GM10847 (cell line): Measurements from ENCODE around the gene TBC1D19.

Experiments used
- POLR2A ChIP-seq: IDR thresholded peaks from 2 replicates; pipeline ENCODE4 v1.6.1; 2011; ENCODE audit not compliant: insufficient read length; ENCODE audit errors: extremely low read depth

The TBC1D19 gene

DNA sequence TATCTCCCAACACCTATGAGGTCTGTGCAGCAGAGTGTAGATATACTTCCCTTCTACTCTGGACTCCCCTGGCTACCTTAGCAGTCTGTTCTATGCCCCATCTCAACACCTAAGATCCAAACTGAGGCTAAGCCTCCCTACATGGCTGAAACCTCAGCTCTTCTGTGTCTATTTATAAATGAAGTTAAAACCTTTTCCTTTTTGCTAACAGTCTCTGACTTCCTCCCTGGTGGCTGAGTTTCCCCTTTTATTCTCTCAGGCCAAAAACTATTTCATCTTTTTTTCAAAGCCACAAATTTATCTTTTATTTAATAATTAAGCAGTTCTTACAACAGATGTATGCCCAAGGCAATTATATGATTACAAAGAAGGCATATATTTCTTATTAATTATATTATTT, 164.9 kb downstream of the TBC1D19 start:
- no peak for TF ChIP-seq POLR2A

DNA sequence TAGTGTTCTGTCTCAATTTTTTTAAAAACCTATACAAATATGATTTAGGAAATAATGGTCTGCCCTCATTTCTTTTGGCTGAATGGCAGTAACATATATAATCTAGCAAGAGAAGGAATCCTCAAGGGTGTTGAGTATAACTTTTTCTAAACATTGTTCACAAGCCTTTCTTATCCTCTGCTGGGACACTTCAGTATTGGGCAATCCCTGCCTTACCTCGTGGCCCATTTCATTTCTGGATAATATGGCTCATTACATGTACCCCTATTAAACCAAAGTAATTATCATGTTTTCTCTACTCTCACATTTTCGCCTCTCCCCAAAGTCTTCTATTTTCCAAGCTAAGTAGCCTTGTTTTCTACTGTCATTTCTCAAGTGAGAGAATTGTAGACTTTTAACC, 166.0 kb downstream of the TBC1D19 start:
- TF ChIP-seq POLR2A = no peak

- TF ChIP-seq POLR2A = no peak
Measured at GRCh38 chr4:26751004-26751403, 167.1 kb downstream of the TBC1D19 start.

DNA sequence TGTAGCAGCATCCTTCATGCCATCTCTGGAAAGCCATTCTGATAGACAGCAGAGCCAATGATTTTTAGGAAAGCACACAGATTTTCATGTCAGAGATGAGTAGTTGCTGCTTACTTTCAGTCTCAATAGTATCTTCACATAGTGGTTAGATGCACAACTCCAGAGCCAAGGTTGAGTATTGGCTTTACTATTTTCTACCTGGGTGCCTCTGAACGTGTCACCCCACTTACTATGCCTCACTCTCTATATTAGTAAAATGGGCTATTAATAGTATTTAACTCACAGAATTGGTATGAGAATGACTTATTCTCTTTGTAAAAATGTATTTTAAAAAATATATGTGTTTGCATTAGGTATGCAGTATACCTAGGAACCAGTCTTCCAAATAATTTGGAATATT, 168.0 kb downstream of the TBC1D19 start:
- no peak for TF ChIP-seq POLR2A

DNA sequence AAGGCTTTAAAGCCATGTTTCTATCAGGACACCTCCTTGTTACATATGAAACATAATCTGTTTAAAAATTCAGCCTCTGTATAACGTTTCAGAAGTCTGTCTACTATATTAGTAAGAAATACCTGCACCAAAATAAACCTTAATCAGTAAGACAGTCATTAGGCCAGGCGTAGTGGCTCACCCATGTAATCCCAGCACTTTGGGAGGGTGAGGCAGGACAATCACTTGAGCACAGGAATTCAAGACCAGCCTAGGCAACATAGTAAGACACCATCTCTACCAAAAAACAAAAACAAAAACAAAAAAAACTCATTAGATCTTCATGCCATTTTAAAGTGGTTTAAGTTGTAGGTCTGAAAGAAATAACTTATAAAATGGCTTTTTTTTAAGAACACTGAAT, 169.3 kb downstream of the TBC1D19 start:
- TF ChIP-seq POLR2A = no peak

- no peak for TF ChIP-seq POLR2A
Measured at GRCh38 chr4:26753617-26754016, 169.7 kb downstream of the TBC1D19 start.

- no peak for TF ChIP-seq POLR2A
Measured at GRCh38 chr4:26757751-26758150, 173.9 kb downstream of the TBC1D19 start.

DNA sequence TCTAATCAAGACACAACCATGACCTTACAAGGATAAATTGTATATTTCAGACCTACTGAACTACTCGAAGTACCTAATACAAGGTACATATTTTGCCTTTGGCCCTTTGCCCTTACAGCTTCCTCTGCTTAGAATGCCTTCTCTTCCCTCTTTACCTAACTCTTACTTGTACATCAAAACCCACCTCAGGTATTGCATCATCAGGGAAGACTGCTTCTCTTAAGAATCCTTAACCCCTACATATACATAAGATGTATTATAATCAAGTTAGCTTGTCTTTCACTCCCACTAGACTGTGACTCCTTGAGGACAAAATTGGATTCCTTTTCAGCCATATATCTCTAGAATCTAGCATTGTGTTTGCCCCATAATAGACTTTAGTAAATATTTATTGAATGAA, 175.0 kb downstream of the TBC1D19 start:
- no peak for TF ChIP-seq POLR2A

DNA sequence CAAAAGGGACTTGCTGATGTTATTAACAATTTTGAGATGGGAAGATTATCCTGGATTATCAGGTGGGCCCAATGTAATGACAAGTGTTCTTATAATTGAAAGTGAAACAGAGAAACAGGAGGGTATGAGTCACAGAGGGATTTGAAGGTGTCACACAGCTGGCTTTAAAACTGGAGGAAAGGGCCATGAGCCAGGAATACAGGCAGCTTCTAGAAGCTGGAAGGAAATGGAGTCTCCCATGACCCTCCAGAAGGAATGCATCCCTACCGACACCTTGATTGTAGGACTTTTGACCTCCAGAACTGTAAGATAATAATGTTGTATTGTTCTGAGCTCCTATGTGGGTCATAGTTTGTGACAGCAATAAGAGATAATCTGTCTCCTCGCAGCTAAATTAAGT, 178.8 kb downstream of the TBC1D19 start:
- no peak for TF ChIP-seq POLR2A

- no peak for TF ChIP-seq POLR2A
Measured at GRCh38 chr4:26763063-26763462, 179.2 kb downstream of the TBC1D19 start.

- no peak for TF ChIP-seq POLR2A
Measured at GRCh38 chr4:26763648-26764047, 179.8 kb downstream of the TBC1D19 start.

DNA sequence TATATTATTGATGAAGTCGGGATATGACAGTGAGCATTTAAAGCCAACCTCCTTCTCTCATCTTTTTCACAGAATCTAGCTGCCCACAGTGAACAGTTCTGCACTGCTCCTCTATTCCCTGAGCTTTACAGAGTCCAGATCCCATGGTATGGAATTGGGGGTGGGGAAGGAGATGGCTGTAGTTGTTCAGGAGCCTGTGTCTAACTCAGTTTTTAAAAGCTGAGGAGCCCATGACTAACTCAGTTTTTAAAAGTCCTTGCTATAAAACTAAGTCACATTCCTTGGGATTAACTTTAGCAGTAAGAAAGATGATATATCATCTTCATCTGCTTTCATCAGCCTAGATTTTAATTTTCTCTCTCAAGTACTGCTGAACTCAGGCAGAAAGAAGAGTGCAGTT, 180.3 kb downstream of the TBC1D19 start:
- TF ChIP-seq POLR2A = no peak

DNA sequence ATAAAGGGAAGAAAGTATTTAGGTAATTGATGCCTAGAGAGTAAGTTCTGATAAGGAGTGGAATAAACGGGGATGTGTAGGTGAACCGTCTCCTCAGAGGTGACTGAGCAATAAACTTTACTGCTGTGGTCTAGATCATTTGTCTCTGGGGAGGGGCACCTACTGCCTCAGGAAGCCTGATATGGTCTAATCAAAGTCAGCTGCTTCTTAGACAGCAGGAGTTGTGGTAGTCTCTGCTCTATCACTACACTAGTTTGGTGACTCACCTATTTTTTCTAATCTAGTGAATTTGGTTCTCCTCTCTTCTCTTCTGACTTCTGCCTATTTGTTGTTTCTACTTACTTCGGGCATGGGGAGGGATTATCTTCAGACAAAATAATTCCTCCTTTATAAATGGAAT, 181.6 kb downstream of the TBC1D19 start:
- no peak for TF ChIP-seq POLR2A

DNA sequence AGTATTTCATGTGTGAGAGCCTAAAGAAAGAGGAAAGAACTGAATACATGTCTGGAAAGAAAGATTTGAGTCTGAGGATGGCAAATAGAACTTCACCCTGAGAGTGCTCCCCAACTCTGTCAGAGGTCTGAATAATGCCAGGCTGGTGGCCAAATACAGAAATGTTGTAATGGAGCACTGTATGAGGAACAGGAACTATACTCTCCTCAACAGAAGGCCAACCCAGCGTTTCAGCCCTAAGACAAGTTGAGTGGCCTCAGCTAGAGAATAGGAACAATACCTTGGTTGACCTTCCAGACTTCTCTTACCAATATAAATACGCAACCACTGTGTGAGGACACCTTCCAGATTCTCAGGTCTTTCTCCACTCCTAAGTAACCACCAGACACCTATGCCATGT, 182.3 kb downstream of the TBC1D19 start:
- no peak for TF ChIP-seq POLR2A

DNA sequence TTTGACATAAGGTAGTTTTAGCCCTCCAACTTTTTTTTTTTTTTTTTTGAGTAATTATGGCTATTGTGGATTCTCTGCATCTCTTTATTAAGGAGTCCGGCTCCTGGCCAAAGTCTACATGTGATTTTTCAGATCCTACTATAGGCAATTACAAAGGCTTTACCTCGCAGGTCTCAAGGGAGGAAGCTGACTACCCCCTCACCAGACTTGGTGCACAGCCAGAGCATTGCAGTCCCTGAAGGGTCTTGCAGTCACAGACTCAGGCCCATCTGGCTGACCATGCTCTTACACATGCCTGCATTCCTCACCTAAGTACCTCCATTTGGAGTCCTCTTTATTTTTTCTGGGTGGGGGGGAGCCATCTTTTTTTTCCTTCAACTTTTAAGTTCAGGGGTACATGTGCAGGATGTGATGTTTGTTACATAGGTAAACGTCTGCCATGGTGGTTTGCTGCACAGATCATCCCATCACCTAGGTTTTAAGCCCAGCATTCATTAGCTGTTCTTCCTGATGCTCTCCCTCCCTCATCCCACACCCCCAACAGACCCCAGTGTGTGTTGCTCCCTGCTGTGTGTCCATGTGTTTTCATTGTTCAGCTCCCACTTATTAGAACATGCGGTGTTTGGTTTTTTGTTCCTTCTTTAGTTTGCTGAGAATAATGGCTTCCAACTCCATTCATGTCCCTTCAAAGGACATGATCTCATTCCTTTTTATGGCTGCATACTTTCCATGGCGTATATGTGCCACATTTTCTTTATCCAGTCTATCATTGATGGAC, 188.4 kb downstream of the TBC1D19 start:
- TF ChIP-seq POLR2A = no peak

DNA sequence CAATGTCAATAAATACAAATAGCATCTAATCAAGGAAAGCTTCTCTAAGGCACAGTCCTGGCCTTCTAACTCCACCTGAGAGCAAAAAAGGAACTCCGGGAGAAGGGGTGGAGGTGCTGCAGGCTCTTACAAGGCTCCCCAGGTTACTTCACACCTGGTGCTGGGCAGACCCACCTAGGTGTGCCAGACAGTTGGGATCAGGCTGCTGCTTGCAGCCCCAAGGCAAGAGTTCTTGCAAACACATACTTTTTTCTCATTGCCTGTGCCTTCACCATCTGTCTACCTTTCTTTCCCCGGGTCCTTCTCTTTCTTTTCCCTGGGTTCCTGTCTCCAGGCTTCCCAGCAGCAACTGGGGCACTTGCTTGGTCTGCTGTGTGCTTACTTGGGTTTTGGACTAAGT, 195.3 kb downstream of the TBC1D19 start:
- no peak for TF ChIP-seq POLR2A

- no peak for TF ChIP-seq POLR2A
Measured at GRCh38 chr4:26779674-26780073, 195.8 kb downstream of the TBC1D19 start.
